Osteocyte (in vitro differentiated cells): Measurements from ENCODE around the gene WDR41. TPM values are rescaled to one million over a fixed set of nuclear protein-coding genes. Genes with fewer than 3 reads are reported as not detected.

Source experiments
- DNase-seq: peaks from one replicate; pipeline ENCODE4 v3.0.0; 2021; ENCODE audit warnings: mixed read lengths; ENCODE audit not compliant: unreplicated experiment; ENCODE audit errors: extremely low spot score
- H3K27ac Mint-ChIP-seq: one replicate; pipeline ENCODE4 v1.8.0; 2021; ENCODE audit warnings: mild to moderate bottlenecking, mixed read lengths; ENCODE audit not compliant: unreplicated experiment
- H3K27me3 Mint-ChIP-seq: one replicate; pipeline ENCODE4 v1.8.0; 2021; ENCODE audit warnings: mixed read lengths; ENCODE audit not compliant: unreplicated experiment
- H3K36me3 Mint-ChIP-seq: one replicate; pipeline ENCODE4 v1.8.0; 2021; ENCODE audit warnings: mixed read lengths; ENCODE audit not compliant: unreplicated experiment
- H3K4me1 Mint-ChIP-seq: one replicate; pipeline ENCODE4 v1.8.0; 2021; ENCODE audit warnings: mixed read lengths; ENCODE audit not compliant: unreplicated experiment
- H3K4me3 Mint-ChIP-seq: one replicate; pipeline ENCODE4 v1.8.0; 2021; ENCODE audit warnings: mild to moderate bottlenecking, moderate library complexity, mixed read lengths; ENCODE audit not compliant: unreplicated experiment
- H3K9me3 Mint-ChIP-seq: one replicate; pipeline ENCODE4 v1.8.0; 2021; ENCODE audit warnings: mixed read lengths; ENCODE audit not compliant: unreplicated experiment
- total RNA-seq: library from RNA; stranded (reverse); gene quantifications from 2 replicates; pipeline ENCODE4 v1.2.1, GENCODE V29; 2021
- TF ChIP-seq, protein P1 (sequence below): fragments of 200-600 bp; sonication (generic); IDR thresholded peaks from 2 replicates; pipeline ENCODE4 v1.5.0; 2021; ENCODE audit warnings: antibody characterized with exemption, mild to moderate bottlenecking, moderate library complexity

The WDR41 gene
- total RNA-seq, 1 donor from 2014 or later = 74.6 TPM

DNA sequence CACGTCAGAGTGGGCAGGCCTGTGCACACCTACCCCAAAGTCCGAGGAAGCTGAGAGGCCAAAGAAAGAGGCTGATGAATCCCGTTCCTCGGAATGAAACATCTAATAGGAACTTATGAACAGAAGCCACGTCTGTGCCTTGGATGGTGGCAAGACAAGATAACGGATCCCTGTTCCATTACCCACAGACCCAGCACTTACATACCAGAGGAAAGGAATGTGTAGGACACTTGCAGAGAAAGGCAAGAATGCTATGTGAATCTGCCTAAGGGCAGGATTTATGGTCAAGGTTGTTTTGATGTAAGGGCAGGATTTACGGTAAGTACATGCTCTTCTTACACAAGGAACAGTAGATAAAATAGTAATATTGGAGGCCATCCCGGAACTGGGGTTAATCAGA is 93.2 kb downstream of the WDR41 start:
- no peak overlapping the region for H3K4me3 Mint-ChIP-seq
- TF ChIP-seq, protein P1, sequence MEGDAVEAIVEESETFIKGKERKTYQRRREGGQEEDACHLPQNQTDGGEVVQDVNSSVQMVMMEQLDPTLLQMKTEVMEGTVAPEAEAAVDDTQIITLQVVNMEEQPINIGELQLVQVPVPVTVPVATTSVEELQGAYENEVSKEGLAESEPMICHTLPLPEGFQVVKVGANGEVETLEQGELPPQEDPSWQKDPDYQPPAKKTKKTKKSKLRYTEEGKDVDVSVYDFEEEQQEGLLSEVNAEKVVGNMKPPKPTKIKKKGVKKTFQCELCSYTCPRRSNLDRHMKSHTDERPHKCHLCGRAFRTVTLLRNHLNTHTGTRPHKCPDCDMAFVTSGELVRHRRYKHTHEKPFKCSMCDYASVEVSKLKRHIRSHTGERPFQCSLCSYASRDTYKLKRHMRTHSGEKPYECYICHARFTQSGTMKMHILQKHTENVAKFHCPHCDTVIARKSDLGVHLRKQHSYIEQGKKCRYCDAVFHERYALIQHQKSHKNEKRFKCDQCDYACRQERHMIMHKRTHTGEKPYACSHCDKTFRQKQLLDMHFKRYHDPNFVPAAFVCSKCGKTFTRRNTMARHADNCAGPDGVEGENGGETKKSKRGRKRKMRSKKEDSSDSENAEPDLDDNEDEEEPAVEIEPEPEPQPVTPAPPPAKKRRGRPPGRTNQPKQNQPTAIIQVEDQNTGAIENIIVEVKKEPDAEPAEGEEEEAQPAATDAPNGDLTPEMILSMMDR = no peak
- H3K27ac Mint-ChIP-seq = no peak overlapping the region
- H3K36me3 Mint-ChIP-seq = no peaks in the 10 kb centered on the region
- H3K27me3 Mint-ChIP-seq = no peaks in the 10 kb centered on the region
- no peaks in the 10 kb centered on the region for H3K9me3 Mint-ChIP-seq
- DNase-seq = no peak
- H3K4me1 Mint-ChIP-seq = peaks cover 16% of the 10 kb centered on the region

DNA sequence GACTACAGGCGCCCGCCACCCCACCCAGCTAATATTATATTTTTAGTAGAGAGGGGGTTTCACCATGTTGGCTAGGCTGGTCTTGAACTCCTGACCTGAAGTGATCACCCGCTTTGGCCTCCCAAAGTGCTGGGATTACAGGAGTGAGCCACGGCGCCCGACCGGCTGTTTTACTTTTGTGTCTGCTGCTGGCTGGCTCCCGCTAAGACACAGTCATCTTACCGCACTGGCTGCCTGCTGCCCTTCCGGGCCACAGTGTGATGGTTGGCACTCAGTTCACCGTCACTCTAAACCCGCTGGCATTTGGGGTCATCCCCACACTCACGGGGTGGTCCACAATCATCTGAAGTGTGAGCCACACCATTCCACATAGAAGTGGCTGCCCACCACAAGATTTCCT is 93.7 kb downstream of the WDR41 start:
- H3K27ac Mint-ChIP-seq = no peak overlapping the region
- H3K27me3 Mint-ChIP-seq = no peaks in the 10 kb centered on the region
- no peak overlapping the region for H3K4me3 Mint-ChIP-seq
- H3K9me3 Mint-ChIP-seq = no peaks in the 10 kb centered on the region
- no peak for DNase-seq
- no peaks in the 10 kb centered on the region for H3K36me3 Mint-ChIP-seq
- H3K4me1 Mint-ChIP-seq = peaks cover 16% of the 10 kb centered on the region
- TF ChIP-seq, protein P1 = no peak

DNA sequence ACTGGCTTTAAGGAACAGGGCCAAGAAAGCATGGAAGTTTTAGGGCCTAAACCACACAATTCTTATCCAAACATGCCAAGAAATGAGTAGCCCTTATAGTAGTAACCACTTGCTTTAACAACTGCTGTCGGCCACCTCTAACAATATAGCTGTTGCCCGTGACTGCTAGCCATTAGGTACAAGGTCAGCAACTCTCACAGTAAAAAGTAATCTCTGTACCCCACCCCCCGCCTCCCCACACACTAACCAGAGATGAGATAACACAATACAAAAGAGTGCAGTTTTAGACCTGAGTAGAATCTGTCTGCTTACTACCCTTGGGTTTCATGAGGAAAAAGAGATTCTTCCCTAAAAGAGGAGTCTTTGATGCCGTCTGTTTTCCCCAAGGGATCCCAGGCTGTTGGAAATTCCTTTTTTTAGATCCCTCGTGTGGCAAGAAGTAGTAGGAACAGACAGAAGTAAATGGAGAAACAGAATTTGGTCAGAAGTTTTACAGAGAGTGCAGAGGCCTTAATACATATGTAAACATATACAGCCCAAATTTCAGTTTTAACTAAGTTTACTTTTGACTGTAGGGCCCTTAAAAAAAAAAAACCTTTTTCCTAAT is 94.3 kb downstream of the WDR41 start:
- no peak for DNase-seq
- Mint-ChIP-seq H3K9me3 (no peaks in the 10 kb centered on the region), H3K27me3 (no peaks in the 10 kb centered on the region), H3K4me3 (no peak overlapping the region), H3K4me1 (peaks cover 16% of the 10 kb centered on the region), H3K36me3 (no peaks in the 10 kb centered on the region), H3K27ac (no peak overlapping the region)
- TF ChIP-seq, protein P1 = no peak

DNA sequence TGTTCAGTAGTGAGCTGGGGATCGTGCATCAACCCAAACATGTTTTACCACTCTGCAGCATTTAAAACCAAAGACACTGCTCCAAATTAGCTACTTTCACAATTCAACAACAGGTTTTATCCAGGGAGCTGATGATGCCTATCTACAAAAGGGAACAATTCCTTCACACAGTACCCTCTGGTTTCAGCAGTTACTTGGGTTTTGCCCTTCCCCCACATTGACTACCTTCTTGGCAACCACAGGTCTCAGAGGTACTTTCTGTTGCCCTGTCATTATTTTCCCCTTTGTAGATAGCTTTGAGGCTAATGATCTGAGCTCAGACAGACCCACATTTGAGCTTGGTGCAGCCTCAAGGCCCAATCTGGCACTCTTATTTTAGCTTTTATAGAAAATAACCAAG is 96.1 kb downstream of the WDR41 start:
- H3K27ac Mint-ChIP-seq = no peak overlapping the region
- DNase-seq = no peak
- peaks cover 16% of the 10 kb centered on the region for H3K4me1 Mint-ChIP-seq

DNA sequence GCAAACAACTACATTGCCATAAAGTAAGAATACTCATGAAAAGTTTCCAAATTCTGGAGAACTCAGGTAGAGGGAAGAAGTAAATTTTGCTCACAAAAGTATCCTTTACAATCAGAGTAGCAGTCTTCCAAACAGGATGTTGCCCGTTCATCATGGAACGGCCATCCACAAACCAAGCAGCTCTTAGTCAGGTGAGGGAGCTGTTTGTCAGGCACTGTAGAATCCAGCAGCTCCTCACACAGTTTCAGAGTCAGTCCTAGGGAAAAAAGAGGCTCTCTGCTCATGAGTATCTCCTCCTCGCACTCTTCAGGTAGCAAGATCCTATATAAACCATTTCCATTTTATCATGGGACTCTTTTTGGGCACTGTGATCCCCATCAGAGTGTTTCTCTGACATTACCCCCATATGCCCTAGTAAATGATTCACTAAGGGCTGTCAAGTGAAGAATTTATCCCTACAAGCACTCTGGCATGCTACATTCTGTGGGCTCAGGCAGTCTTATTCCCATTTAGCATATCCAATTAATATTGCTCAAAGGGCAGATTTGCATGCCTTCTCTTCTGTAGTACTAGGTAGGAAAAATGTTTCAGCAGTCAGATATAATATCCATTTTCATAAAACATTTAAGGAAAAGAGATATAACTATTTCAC is 97.9 kb downstream of the WDR41 start:
- Mint-ChIP-seq H3K4me1 (peaks cover 11% of the 10 kb centered on the region), H3K9me3 (no peaks in the 10 kb centered on the region), H3K27me3 (no peaks in the 10 kb centered on the region), H3K27ac (no peak overlapping the region), H3K36me3 (no peaks in the 10 kb centered on the region), H3K4me3 (no peak overlapping the region)
- TF ChIP-seq, protein P1 = no peak
- no peak for DNase-seq

More for the DNA sequence above, 96.1 kb downstream of the WDR41 start:
- Mint-ChIP-seq H3K27me3 (no peaks in the 10 kb centered on the region), H3K9me3 (no peaks in the 10 kb centered on the region), H3K4me3 (no peak overlapping the region), H3K36me3 (no peaks in the 10 kb centered on the region)
- TF ChIP-seq, protein P1 = no peak
